HG03135 (cell line): ENCODE measurements around the gene METTL5.
"Not testable (repeated sequence)": the region's sequence is repeated elsewhere in the genome, so short reads cannot be mapped to it uniquely, and the experiment has no call there.

Source experiments
- ATAC-seq: cut with Tn5 transposase; IDR thresholded peaks from one replicate; pipeline ENCODE4 v1.9.1; 2021; ENCODE audit warnings: mild to moderate bottlenecking, moderate library complexity; ENCODE audit not compliant: unreplicated experiment

Gene METTL5

GRCh38 chr2:169834401-169834800 is 9.7 kb upstream of the METTL5 start:
- no peak for ATAC-seq

- peak; percentile 24 for ATAC-seq
Measured at GRCh38 chr2:169828141-169828811, 3.6 kb upstream of the METTL5 start.

GRCh38 chr2:169827272-169828140 is 2.8 kb upstream of the METTL5 start, which contains the start of gene UBR3:
TSS of gene UBR3 (plus strand) at chr2:169827454. CDS start at chr2:169827508, 54 bp downstream.
- ATAC-seq, result peak; percentile 84

GRCh38 chr2:169823996-169824372 is 721 bp downstream of the METTL5 start:
- ATAC-seq, result peak; percentile 1

- ATAC-seq, result no peak
Measured at GRCh38 chr2:169822785-169823392, 1.8 kb downstream of the METTL5 start.

- no peak for ATAC-seq
Measured at GRCh38 chr2:169822036-169822435, 2.7 kb downstream of the METTL5 start.

- ATAC-seq, result not testable (repeated sequence)
Measured at GRCh38 chr2:169820101-169820500, 4.6 kb downstream of the METTL5 start.

- ATAC-seq, result no peak
Measured at GRCh38 chr2:169819106-169819505, 5.6 kb downstream of the METTL5 start.

GRCh38 chr2:169818241-169818640 is 6.5 kb downstream of the METTL5 start:
- no peak for ATAC-seq

- ATAC-seq, result not testable (repeated sequence)
Measured at GRCh38 chr2:169817369-169817768, 7.3 kb downstream of the METTL5 start.

- ATAC-seq, result not testable (repeated sequence)
Measured at GRCh38 chr2:169816961-169817360, 7.7 kb downstream of the METTL5 start.

GRCh38 chr2:169815849-169816248 is 8.9 kb downstream of the METTL5 start:
- no peak for ATAC-seq

GRCh38 chr2:169808221-169808620 is 16.5 kb downstream of the METTL5 start:
- ATAC-seq, result no peak

- no peak for ATAC-seq
Measured at GRCh38 chr2:169806586-169806985, 18.1 kb downstream of the METTL5 start.

GRCh38 chr2:169803480-169803879 is 21.2 kb downstream of the METTL5 start:
- no peak for ATAC-seq

- ATAC-seq, result peak; percentile 96
Measured at GRCh38 chr2:169798718-169799592, 25.8 kb downstream of the METTL5 start, which contains the start of gene SSB. TSS of gene SSB (plus strand) at chr2:169798871. CDS start at chr2:169800961, 2,090 bp downstream.

GRCh38 chr2:169798397-169798717 is 26.3 kb downstream of the METTL5 start:
- ATAC-seq, result no peak

- no peak for ATAC-seq
Measured at GRCh38 chr2:169797601-169798000, 27.1 kb downstream of the METTL5 start.

- ATAC-seq, result no peak
Measured at GRCh38 chr2:169796441-169796840, 28.3 kb downstream of the METTL5 start.

GRCh38 chr2:169795181-169795580 is 29.5 kb downstream of the METTL5 start:
- ATAC-seq, result no peak

GRCh38 chr2:169790581-169790980 is 34.1 kb downstream of the METTL5 start:
- no peak for ATAC-seq
